Measurements from ENCODE around the gene JMJD7.

Gene JMJD7

GRCh38 chr15:41866872-41867579, 39.1 kb downstream of the JMJD7 start:
- DNase-seq (ENCODE audit: low spot score) = no peak

- no peak for DNase-seq (ENCODE audit: low spot score)
Measured at GRCh38 chr15:41868321-41868720, 40.4 kb downstream of the JMJD7 start.

GRCh38 chr15:41869770-41870688, 42.1 kb downstream of the JMJD7 start:
- DNase-seq (ENCODE audit: low spot score) = no peak

GRCh38 chr15:41870689-41871081, 42.8 kb downstream of the JMJD7 start:
- DNase-seq (ENCODE audit: low spot score) = no peak

GRCh38 chr15:41871175-41871905, 43.4 kb downstream of the JMJD7 start:
- DNase-seq (ENCODE audit: low spot score) = no peak

GRCh38 chr15:41872166-41872747, 44.4 kb downstream of the JMJD7 start:
- DNase-seq (ENCODE audit: low spot score) = no peak

GRCh38 chr15:41873711-41874110, 45.8 kb downstream of the JMJD7 start:
- no peak for DNase-seq (ENCODE audit: low spot score)

- DNase-seq (ENCODE audit: low spot score) = no peak
Measured at GRCh38 chr15:41874736-41875135, 46.8 kb downstream of the JMJD7 start.

- DNase-seq (ENCODE audit: low spot score) = no peak
Measured at GRCh38 chr15:41876007-41876406, 48.1 kb downstream of the JMJD7 start.

GRCh38 chr15:41876689-41877088, 48.8 kb downstream of the JMJD7 start:
- DNase-seq (ENCODE audit: low spot score) = no peak

GRCh38 chr15:41877631-41878354, 49.9 kb downstream of the JMJD7 start:
- DNase-seq (ENCODE audit: low spot score) = no peak

- no peak for DNase-seq (ENCODE audit: low spot score)
Measured at GRCh38 chr15:41878355-41878699, 50.4 kb downstream of the JMJD7 start.

- DNase-seq (ENCODE audit: low spot score) = no peak
Measured at GRCh38 chr15:41879321-41879845, 51.5 kb downstream of the JMJD7 start.

GRCh38 chr15:41880156-41880877, 52.4 kb downstream of the JMJD7 start:
- DNase-seq (ENCODE audit: low spot score) = no peak

- no peak for DNase-seq (ENCODE audit: low spot score)
Measured at GRCh38 chr15:41881086-41881485, 53.2 kb downstream of the JMJD7 start.

GRCh38 chr15:41881550-41881919, 53.6 kb downstream of the JMJD7 start:
- no peak for DNase-seq (ENCODE audit: low spot score)

- DNase-seq (ENCODE audit: low spot score) = no peak
Measured at GRCh38 chr15:41881920-41882688, 54.2 kb downstream of the JMJD7 start.

GRCh38 chr15:41882689-41883483, 55.0 kb downstream of the JMJD7 start:
- no peak for DNase-seq (ENCODE audit: low spot score)

- no peak for DNase-seq (ENCODE audit: low spot score)
Measured at GRCh38 chr15:41883484-41883825, 55.6 kb downstream of the JMJD7 start.

Data from hematopoietic multipotent progenitor cell treated with erythropoietin and hydrocortisone succinate and interleukin-3 and kit ligand, for 15 days (in vitro differentiated cells).